ENCODE data around the gene ANKS6.

GRCh38 chr9:98836206-98836605, 39.9 kb upstream of the ANKS6 start:
- no peak for TF ChIP-seq EZH2 (IDR thresholded peaks at IDR 0.05; ENCODE audit: low read depth, unreplicated experiment)
- no peak for TF ChIP-seq POLR2AphosphoS5 (IDR thresholded peaks at IDR 0.05; ENCODE audit: low read depth)
- TF ChIP-seq, protein P1, sequence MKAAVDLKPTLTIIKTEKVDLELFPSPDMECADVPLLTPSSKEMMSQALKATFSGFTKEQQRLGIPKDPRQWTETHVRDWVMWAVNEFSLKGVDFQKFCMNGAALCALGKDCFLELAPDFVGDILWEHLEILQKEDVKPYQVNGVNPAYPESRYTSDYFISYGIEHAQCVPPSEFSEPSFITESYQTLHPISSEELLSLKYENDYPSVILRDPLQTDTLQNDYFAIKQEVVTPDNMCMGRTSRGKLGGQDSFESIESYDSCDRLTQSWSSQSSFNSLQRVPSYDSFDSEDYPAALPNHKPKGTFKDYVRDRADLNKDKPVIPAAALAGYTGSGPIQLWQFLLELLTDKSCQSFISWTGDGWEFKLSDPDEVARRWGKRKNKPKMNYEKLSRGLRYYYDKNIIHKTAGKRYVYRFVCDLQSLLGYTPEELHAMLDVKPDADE (IDR thresholded peaks at IDR 0.05): no peak
- TF ChIP-seq CTCF (conservative IDR thresholded peaks at IDR 0.05; ENCODE audit: low read depth in 2 of 2): no peak
- no peak for TF ChIP-seq EZH2phosphoT487 (IDR thresholded peaks at IDR 0.05; ENCODE audit: unreplicated experiment)
- no peak for TF ChIP-seq CREB1 (CRISPR knock-in tag; IDR thresholded peaks at IDR 0.05; ENCODE audit: low read depth)
- no peak for TF ChIP-seq ZNF331 (CRISPR knock-in tag; IDR thresholded peaks at IDR 0.05; ENCODE audit: low read depth)
